Mucosa of stomach (tissue), 1 donor: ENCODE measurements around the gene NIPAL3.
"Not testable (repeated sequence)": the region's sequence is repeated elsewhere in the genome, so short reads cannot be mapped to it uniquely, and the experiment has no call there.

Experiments used
- H3K27me3 ChIP-seq: one replicate; pipeline ENCODE4 v1.7.0; 2013; ENCODE audit warnings: mild to moderate bottlenecking, low read length; ENCODE audit not compliant: control insufficient read depth, insufficient read depth
- H3K36me3 ChIP-seq: one replicate; pipeline ENCODE4 v1.7.0; 2013; ENCODE audit warnings: low read length; ENCODE audit not compliant: control insufficient read depth, insufficient read depth
- H3K4me1 ChIP-seq: one replicate; pipeline ENCODE4 v1.7.0; 2013; ENCODE audit warnings: mild to moderate bottlenecking, low read length; ENCODE audit not compliant: control insufficient read depth, insufficient read depth
- H3K4me3 ChIP-seq: one replicate; pipeline ENCODE4 v1.7.0; 2013; ENCODE audit warnings: low read length
- H3K9ac ChIP-seq: one replicate; pipeline ENCODE4 v1.7.0; 2013; ENCODE audit warnings: mild to moderate bottlenecking, low read length, moderate library complexity
- H3K9me3 ChIP-seq: one replicate; pipeline ENCODE4 v1.7.0; 2013; ENCODE audit warnings: mild to moderate bottlenecking, low read length, moderate library complexity; ENCODE audit not compliant: control insufficient read depth
- donor health status: Pancreatic carcinoma.

The NIPAL3 gene

DNA sequence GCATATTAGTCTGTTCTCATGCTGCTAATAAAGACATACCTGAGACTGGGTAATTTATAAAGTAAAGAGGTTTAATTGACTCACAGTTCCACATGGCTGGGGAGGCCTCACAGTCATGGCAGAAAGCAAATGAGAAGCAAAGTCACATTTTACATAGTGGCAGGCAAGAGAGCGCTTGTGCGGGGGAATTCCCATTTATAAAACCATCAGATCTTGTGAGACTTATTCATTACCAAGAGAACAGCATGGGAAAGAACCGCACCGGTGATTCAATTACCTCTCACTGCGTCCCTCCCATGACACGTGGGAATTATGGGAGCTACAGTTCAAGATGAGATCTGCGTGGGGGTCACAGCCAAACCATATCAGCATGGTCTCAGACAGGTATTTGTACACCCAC is 72.6 kb downstream of the NIPAL3 start:
- H3K27me3 ChIP-seq, H3K9ac ChIP-seq, H3K36me3 ChIP-seq, H3K4me3 ChIP-seq, H3K4me1 ChIP-seq, H3K9me3 ChIP-seq: not testable (repeated sequence)

- Histone ChIP-seq H3K9me3 (no peaks in the 10 kb centered on the region), H3K27me3 (no peaks in the 10 kb centered on the region), H3K4me3 (no peak overlapping the region), H3K36me3 (no peaks in the 10 kb centered on the region), H3K9ac (no peak overlapping the region), H3K4me1 (no peaks in the 10 kb centered on the region)
These were observed 74.1 kb downstream of the NIPAL3 start for GRCh38 chr1:24489674-24490073.

DNA sequence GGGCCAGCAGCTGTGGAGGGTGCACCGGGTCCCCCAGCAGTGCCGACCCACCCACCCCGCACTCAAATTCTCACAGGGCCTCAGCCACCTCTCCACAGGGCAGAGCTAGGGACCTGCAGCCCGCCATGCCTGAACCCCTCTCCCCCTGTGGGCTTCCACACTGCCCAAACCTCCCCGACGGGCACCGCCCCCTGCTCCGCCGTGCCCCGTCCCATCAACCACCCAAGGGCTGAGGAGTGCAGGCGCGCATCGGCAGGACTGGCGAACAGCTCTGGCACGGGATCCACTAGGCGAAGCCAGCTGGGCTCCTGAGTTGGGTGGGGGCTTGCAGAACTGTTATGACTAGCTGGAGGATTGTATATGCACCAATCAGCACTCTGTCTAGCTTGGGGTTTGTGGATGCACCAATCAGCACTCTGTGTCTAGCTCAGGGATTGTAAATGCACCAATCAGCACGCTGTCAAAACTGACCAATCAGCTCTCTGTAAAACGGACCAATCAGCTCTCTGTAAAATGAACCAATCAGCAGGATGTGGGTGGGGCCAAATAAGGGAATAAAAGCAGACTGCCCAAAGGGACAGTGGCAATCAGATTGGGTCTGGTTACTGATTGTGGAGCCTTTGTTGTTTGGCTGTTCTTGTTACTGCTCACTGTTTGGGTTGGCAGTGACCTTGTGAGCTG is 74.6 kb downstream of the NIPAL3 start:
- no peaks in the 10 kb centered on the region for H3K36me3 ChIP-seq
- no peaks in the 10 kb centered on the region for H3K4me1 ChIP-seq
- no peak overlapping the region for H3K9ac ChIP-seq
- no peaks in the 10 kb centered on the region for H3K9me3 ChIP-seq
- no peak overlapping the region for H3K4me3 ChIP-seq
- no peaks in the 10 kb centered on the region for H3K27me3 ChIP-seq

- Histone ChIP-seq H3K9me3 (no peaks in the 10 kb centered on the region), H3K4me3 (no peak overlapping the region), H3K27me3 (no peaks in the 10 kb centered on the region), H3K9ac (no peak overlapping the region), H3K36me3 (no peaks in the 10 kb centered on the region), H3K4me1 (no peaks in the 10 kb centered on the region)
These were observed 76.2 kb downstream of the NIPAL3 start for GRCh38 chr1:24491577-24492360.

- not testable (repeated sequence) for H3K4me1 ChIP-seq, H3K9ac ChIP-seq, H3K27me3 ChIP-seq, H3K9me3 ChIP-seq, H3K36me3 ChIP-seq, H3K4me3 ChIP-seq
These were observed 77.3 kb downstream of the NIPAL3 start for GRCh38 chr1:24492935-24493334.

DNA sequence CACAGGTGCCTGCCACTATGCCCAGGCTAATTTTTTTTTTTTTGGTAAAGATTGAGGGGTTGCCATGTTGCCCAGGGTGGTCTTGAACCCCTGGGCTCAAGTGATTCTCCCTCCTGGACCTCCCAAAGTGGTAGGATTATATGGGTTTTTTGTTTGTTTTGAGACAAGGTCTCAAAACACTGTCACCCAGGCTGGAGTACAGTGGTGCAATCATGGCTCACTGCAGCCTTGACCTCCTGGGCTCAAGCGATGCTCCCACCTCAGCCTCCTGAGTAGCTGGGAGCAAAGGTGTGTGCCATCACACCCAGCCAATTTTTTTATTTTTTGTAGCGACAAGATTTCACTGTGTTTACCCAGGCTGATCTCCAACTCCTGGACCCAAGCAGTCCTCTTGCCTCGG is 78.2 kb downstream of the NIPAL3 start:
- H3K9me3 ChIP-seq = no peaks in the 10 kb centered on the region
- no peak overlapping the region for H3K9ac ChIP-seq
- no peaks in the 10 kb centered on the region for H3K4me1 ChIP-seq
- H3K4me3 ChIP-seq = no peak overlapping the region
- no peaks in the 10 kb centered on the region for H3K36me3 ChIP-seq
- no peaks in the 10 kb centered on the region for H3K27me3 ChIP-seq

- no peaks in the 10 kb centered on the region for H3K36me3 ChIP-seq
- H3K9me3 ChIP-seq = no peaks in the 10 kb centered on the region
- H3K27me3 ChIP-seq = no peaks in the 10 kb centered on the region
- H3K4me1 ChIP-seq = peaks cover 13% of the 10 kb centered on the region
- H3K9ac ChIP-seq = no peak overlapping the region
- H3K4me3 ChIP-seq = no peak overlapping the region
These were observed 83.0 kb downstream of the NIPAL3 start for GRCh38 chr1:24498589-24498988.

GRCh38 chr1:24500448-24501048 is 84.9 kb downstream of the NIPAL3 start:
- Histone ChIP-seq H3K9ac (no peak overlapping the region), H3K27me3 (no peaks in the 10 kb centered on the region), H3K9me3 (no peaks in the 10 kb centered on the region), H3K4me3 (no peak overlapping the region), H3K4me1 (peaks cover 13% of the 10 kb centered on the region), H3K36me3 (no peaks in the 10 kb centered on the region)

DNA sequence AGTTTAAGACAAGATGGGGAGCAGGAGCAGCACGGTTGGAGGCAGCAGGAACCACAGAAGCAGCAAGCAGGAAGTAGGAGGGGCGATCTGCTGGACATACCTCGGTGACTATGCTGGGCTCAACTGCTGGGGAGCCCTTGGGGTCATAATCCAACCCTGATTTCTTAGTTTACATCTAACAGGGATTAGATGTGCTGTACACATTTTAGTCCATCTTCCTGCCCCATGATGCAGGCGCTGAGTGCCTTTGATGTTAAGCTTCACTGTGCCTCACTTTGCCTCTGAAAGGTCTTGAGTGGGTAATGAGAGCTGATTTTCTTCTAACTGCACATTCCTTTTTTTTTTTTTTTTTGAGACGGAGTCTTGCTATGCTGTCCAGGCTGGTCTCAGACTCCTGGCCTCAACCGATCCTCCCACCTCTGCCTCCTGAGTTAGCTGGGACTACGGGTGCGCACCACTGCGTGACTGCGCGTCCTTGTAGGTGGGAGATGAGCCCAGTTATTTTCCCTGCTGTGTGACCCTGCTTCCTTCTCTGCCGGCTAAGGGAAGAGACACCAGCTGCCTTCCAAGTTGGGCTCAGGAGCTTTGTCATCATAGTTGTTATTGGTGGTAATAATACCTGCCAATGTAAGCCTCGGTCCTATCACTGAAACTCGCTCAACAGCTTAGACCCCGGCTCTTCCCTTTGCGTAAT is 85.9 kb downstream of the NIPAL3 start:
- H3K4me3 ChIP-seq = peak overlapping the region; percentile 47
- H3K9ac ChIP-seq = peak overlapping the region; percentile 60
- H3K27me3 ChIP-seq = no peaks in the 10 kb centered on the region
- H3K4me1 ChIP-seq = peaks cover 19% of the 10 kb centered on the region
- H3K36me3 ChIP-seq = no peaks in the 10 kb centered on the region
- no peaks in the 10 kb centered on the region for H3K9me3 ChIP-seq

- peaks cover 24% of the 10 kb centered on the region for H3K4me1 ChIP-seq
- H3K9me3 ChIP-seq = no peaks in the 10 kb centered on the region
- no peaks in the 10 kb centered on the region for H3K36me3 ChIP-seq
- no peaks in the 10 kb centered on the region for H3K27me3 ChIP-seq
- peak overlapping the region; percentile 47 for H3K4me3 ChIP-seq
- H3K9ac ChIP-seq = peak overlapping the region; percentile 60
These were observed 86.6 kb downstream of the NIPAL3 start for GRCh38 chr1:24502065-24502708.

GRCh38 chr1:24502709-24503058 is 87.1 kb downstream of the NIPAL3 start, which contains the start of gene RCAN3:
RCAN3 (plus strand) TSS chr1:24502836; CDS start chr1:24514373, 11,537 bp downstream.
- Histone ChIP-seq H3K9ac (peak within 1 kb of the TSS; percentile 80), H3K9me3 (no peaks in the 10 kb centered on the region), H3K4me1 (peaks cover 29% of the 10 kb centered on the region), H3K36me3 (no peaks in the 10 kb centered on the region), H3K27me3 (no peaks in the 10 kb centered on the region), H3K4me3 (peak within 1 kb of the TSS; percentile 91)
